HG02885 (cell line): ENCODE data around the gene NFAM1.

Source experiments
- ATAC-seq: cut with Tn5 transposase; IDR thresholded peaks from one replicate; pipeline ENCODE4 v1.9.1; 2021; ENCODE audit warnings: mild to moderate bottlenecking; ENCODE audit not compliant: unreplicated experiment, poor library complexity

The NFAM1 gene, protein sequence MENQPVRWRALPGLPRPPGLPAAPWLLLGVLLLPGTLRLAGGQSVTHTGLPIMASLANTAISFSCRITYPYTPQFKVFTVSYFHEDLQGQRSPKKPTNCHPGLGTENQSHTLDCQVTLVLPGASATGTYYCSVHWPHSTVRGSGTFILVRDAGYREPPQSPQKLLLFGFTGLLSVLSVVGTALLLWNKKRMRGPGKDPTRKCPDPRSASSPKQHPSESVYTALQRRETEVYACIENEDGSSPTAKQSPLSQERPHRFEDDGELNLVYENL

DNA sequence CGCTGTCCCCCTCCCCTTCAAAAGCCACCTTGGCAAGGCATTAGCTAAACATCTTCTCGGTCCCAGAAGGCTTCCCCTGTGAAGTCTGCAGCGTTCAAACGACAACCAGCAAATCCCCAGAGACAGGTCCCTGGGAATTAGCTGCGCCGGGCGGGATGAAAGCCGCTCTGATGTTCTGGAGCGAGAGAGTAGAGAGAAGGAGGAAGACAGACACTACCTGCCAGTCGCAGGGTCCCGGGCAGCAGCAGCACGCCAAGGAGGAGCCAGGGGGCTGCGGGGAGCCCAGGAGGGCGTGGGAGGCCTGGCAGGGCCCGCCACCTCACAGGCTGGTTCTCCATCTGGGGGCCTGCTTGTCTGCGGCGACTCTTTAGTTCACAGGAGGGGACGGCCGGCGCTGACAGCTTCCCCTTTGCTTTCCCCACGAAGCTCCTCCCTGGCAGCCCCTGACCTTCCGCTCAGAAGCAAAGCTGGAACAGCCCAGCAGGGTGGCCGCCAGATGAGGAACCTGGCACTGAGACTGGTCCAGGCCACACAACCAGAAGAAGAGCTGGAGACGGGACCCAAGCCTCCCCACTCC lies at the start of gene NFAM1:
TSS of gene NFAM1 (minus strand) at position 384 of the 577 bp plus-strand sequence. CDS start at position 338, 46 bp downstream.
- ATAC-seq = no peak

DNA sequence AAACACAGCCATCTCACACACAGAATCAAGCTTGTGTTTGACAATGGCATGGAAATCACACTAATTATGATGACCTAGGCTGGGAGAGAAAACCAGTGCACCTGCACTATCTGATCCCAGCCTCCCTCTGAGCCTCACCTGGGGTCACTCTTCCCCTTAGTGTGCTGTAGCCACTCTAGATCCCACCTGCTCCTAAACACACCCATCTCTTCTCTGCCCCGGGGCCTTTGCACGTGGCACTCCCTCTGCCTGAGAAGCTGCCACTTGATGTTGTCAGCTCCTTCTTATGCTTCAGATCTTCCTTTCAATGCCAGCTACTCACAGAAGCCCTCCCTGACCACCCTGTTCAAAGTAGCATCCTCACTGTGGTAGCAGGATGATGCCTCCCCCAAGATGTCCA lies 42.9 kb upstream of the NFAM1 start:
- no peak for ATAC-seq

DNA sequence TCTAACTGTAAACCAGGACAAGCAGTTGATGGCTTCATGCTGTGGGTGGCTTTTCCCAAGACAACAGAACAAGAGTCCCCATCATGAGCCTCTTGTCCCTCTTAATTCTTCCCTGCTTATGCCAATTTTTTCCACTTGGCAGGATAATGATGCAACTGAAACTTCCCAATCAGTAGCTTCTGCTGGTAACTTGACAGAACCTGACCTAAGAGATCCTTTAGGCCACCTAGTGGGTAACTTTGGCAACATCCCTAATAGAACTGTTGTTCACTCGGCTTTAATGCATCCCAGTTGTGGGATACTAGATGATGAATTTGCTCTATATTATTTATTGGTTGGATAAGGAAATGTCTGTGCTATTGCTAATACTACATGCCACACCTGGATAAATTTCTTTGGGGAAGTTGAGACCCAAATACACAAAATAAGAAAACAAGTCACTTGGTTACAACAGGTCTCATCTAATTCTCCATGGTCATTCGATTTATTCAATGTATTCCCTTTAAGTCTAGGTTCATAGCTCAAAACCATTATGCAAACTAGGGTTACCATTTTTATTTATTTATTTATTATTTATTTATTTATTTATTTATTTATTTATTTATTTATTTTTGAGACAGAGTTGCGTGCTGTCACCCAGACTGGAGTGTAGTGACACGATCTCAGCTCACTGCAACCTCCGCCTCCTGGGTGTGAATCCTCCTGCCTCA lies 41.4 kb upstream of the NFAM1 start:
- ATAC-seq = no peak

DNA sequence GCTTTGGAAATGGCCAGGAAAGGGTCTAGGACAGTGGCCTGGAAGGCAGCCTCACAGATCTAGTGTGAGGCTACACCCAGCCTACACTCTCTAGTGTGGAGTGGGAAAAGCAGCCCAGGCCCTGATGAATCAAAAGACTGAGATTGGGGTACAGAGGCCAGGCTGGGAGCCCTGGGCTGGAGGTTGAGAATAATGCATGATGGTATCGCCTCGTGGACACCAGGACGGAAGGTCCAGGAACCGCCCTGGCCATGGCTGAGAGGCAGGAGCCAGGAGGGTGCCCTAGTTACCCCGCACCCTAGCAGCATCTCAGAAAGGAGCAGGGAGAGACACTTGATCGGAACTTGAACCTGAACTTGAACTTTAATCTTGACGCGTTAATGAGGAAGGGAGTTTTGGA lies 40.5 kb upstream of the NFAM1 start:
- no peak for ATAC-seq

DNA sequence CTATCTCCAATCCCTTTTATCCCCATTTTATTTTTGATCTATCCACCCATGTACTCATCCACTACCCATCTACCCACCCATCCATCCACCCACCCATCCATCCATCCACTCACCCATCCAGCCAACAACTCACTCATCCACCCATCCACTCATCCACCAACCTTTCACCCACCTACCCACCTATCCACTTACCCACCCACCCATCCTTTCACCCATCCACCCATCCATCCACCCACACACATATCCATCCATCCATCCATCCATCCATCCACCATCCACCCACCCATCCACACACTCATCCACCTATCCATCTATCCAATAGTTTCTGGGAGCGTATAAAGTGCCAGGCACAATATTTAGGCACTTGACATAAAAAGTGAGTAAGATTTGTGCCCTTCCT lies 39.2 kb upstream of the NFAM1 start:
- no peak for ATAC-seq

DNA sequence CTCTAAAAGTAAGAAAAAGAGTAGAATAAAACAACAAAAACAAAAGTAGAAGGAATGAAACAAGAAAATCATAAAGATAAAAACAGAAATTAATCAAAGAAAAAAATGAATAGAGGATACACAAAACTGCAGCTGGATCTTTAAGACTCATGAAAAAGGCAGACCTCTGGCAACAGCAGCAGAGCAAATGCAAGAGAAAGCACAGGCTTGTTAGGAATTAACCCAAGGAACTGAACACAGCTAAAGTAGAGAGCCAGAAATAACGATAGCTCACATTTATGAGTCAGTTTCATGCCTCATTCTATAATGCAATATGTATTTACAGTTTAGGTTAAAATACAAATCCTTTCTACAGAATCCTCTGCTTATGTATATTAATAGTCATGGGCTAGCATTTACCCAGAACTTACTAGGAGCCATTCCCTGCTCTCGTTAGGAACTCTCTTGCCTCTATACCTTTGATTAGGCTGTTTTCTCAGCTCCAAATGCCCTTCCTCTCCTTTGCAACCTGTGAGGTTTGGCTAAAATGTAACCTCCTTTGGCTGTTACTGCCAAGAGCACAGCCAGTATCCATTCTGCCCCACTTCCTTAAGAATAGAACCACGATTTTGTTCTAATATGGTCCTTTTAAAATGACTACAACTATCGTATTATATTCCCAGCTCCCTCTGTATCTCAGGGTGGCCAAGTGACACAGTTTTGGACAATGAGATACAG lies 38.3 kb upstream of the NFAM1 start:
- ATAC-seq = no peak

DNA sequence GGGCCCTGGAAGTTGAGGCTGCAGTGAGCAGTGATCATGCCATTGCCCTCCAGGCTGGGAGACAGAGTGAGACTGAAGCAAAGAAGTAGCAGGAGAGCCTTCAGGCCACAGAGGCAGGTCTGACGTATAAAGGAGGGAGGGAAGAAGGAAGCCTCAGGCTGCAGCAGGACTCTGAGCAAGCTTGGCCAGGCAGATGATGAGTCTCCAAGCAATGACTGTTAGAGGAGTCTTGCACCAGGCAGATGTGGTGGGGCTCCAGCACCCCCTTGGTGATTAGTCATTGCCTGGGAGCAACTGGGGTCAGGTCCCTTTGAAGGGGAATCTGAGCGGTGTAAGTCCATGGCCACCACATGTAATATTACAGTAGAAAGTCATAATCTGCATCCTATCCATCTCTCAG lies 36.6 kb upstream of the NFAM1 start:
- ATAC-seq = no peak

DNA sequence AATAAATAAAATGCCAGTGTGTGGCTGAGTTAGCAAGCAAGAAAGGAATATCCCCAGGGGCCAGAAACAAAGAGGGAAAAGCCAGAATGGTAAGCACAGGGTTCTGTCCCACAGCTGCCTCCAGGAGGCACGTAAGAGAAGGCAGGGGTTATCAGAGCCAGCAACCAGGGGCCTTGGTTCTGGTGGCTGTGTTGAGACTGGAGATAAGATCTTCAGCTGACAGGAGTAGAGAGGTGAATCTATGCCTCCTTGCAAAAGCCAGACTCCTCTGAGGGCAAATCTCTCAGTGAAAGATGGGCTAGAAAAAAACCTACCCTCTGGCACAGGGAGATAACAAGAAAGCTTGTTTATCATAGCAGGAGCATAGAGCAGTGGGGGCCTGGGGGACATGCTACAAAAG lies 29.8 kb upstream of the NFAM1 start:
- no peak for ATAC-seq

DNA sequence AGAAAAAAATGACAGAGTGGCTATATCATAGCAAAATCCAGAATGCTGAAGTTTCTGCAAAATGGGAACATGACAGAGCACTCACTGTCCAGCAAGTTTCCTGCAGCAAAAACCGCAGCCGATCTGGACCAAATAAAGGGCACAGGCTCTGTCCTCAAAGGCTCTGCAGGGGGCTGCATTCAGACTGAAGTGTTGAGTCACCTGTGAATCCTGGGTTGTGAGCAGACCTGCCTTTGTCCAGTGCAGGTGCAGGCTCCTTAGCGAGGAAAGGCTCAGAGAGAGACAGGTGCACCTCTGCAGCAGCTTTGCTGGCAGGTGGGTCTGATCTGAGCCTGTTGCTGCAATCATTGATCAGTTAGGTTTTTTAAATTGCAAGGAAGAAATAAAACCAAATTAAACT lies 29.3 kb upstream of the NFAM1 start:
- no peak for ATAC-seq

DNA sequence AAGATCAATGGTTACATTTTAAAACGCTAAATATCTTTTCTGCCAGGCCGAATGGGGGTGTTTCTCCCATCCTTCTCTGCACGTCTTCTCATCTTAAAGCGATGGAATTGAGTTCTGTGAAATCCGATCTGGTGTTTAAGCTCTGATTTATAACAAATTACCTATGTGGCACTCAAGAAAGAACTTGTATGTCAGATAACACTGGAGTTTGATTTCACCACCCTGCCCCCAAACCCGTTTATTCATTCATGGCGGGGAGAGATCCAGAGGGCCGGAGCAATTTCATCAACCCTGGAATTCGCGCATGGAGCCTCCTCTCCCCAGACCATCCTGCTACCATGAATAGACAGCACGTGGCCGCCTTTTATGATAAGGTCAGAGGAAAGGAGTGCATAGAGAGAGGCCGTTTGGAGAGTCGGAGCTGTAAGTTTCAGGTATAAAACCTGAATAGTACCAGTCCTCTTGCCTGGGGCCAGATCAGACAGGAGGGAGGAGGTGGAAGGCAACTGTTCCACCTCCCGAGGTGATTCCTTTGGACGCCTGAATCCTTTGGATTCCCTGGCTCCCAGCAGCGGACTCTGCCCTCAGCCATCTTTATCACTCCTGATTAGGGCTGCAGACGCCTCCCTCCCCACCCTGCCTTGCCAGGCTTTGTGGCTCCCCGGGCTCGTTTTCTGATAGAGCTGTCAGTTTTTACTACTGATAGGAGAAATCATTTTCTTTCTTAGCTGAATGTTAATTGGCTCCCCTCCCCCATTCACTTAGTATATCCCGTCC lies 27.3 kb upstream of the NFAM1 start:
- no peak for ATAC-seq

DNA sequence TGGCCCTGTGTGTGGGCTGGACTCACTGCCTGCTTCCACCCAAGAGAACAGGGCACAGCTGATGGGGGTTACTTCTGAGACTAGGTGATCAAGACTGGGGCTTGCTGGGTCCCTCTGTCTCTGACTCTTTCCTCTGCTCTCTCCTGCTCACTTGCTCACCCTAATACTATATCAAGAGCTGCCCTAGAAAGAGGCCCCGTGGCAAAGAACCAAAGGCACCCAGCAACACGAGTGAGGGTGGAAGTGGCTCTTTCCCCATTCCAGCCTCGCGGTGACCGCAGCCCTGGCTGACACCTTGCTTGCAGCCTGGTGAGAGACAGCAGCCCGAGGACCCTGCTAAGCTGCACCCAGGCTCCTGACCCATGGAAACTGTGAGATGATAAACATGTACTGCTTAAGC lies 20.7 kb upstream of the NFAM1 start:
- no peak for ATAC-seq

DNA sequence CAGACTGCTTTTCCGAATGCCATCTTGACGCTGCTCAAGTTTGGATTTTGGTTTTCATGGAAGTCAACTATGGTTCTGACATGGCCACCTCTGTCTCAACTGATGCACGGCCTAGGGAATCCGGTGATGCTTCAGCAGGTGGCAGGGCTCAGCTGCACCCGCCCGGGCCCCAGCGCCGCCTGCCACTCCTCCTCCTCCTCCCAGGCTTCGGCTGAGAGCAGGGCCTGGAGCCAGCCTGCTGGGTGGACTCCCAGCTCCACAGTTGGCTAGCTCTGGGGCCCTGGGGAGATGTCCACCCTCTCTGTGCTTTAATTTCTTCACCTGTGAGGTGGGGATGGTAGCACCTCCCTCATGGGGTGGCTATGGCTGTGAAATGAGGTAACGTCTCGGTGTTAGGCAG lies 20.3 kb upstream of the NFAM1 start:
- no peak for ATAC-seq

DNA sequence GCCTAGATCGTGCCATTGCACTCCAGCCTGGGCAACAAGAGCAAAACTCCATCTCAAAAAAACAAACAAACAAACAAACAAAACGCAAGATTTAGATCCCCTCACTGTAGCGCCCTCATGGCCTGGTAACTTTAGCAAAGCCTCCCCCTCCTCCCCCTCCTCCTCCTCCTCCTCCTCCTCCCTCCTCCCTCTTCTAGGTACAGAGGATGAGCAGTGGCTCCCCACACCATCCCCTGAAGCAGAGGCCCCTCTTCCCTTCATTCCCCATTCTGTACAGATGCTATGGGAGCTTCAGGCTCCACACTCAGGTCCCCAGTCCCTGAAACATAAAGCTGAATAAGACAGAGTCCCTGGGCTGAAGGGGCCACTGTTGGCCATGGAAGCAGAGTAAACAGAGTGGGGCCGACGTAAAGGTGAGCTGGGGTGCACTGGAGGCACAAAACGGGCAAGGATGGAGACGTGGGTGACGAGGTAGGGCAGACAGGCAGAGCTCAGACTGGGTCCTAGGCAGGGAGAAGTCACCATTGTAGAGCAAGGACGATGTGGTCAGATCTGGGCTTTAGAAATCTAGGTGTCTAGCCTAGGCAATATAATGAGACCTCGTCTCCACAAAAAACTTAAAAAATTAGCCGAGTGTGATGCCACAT lies 19.4 kb upstream of the NFAM1 start:
- ATAC-seq = no peak

DNA sequence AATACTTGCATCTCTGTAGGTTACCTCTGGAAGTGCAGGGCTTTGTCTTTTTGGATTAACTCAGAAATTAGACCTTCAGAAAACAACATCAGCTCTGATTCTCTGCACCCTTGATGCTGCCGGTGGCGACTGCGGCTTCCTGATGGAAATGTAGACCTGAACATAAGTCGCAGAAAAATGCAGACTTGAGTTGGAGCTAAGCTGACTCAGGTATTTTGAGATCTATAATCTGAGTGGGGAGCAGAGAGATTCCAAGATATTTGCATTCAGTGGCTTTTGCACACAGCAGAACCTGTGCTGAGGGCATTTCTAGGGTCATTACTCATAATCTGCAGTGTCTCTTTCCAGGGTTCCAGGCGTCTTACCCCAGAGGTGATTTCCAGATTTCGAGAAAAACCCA lies 18.7 kb upstream of the NFAM1 start:
- no peak for ATAC-seq

DNA sequence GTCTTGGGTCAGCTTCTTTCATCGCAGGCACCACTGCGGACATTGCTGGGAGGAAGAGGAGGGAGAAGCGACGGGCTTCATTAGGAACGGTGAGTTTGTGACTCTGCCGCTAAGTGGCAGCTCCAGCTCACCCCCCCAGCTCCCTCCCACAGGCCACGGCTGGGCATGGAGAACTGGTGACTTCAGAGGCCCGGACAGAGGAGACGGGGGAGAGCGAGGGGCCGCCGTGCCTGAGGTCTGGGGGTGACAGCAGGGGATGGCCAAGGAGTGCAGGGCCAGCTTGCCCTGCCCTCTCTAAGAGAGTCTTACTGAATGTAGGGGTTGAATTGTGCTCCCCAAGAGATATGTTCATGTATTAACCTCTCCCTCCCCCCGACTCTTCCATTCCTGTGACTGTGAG lies 13.9 kb upstream of the NFAM1 start:
- no peak for ATAC-seq

DNA sequence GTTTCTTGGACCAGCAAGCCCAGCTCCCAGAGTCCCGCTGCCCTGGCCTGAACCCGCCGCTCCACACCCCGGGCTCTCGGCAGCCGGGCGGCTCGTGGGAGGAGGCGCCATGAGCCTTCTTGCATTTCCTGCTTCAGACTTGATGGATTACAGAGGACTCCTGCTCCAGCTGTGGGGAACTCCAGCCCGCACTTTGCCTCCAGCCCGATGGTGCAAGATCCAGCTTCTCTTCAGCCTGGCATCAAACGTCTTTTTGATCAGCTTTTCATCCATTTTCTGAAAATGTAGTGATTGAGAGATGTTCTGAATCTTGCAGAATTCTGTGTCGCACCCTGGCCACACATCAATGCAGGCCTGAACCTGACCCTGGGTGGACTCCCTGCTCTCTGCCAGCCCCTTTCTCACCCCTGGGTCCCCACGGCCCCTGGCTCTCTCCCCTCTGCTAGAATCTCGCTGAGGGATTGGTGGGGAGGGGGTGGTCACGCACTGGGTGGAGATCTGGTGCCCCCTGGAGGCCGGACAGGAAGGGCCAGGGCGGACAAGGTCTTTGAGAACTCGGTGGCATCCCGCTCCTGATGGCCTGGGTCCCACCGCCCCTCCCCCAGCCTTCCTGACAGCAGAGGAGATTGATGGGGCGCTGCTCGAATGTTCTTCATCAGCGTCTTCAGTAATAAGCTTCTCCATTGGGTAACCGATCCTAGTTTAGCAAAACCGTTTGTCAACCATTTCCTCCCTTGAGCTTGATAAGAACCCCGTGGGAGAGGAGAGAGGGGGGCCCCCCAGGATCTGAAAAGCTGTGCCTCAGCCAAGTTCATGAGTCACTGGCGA lies 12.1 kb upstream of the NFAM1 start:
- no peak for ATAC-seq

DNA sequence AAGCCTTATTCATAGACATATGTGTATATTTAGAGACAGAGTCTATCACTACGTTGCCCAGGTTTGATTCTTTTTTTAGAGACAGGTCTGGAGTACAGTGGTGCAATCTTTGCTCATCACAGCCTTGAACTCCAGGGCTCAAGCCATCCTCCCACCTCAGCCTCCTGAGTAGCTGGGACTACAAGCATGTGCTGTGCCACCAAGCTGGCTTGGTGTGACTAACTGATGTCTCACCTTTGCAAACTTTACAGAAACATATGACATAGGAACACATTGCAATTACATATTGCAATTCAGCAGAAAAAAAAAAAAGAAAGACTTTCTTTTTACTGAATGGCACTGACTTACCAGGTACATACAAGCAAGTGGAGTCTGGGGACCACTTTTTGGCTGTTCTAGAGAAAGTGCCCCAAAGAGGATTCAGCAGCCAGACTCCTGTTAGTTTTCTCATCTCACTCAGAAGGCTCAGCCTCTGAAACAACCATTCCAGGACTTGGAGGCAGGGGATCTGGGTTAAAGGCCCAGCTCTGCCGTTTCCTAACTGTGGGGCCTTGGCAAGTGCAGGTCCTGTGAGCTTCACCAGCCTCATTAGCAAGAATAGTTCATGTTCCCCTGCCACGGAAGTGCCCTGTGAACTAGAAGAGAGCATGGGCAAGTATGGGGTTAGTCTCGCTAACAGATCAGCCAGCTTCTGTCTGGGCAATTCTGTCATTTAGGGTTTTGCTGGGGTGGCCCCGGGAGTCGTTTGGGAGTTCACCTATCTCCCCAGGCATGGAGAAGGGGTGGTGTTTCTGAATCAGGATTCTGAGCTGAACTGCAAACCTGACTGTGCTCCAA lies 11.3 kb upstream of the NFAM1 start:
- ATAC-seq = no peak

DNA sequence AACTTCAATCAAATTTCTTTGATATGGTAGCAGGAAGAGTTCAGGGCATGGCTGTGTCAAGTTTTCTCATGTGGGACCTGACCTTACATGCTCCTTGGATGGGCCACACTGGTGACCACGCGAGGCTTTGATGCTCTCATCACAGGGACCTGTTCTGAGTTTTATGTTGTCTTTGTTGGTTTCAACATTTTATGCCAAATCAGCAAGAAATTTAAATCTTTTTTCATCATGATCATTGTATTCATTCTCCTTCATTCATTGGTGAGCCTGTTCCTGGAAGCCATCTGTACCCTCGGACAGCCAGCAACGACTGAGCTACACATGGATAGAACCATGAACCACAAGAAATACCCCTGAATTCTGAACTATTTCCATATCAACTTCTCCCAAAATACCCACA lies 10.5 kb upstream of the NFAM1 start:
- no peak for ATAC-seq
